Spinal cord (tissue), 10 donors: ENCODE results near the gene TRIO. TPM values are rescaled to one million over a fixed set of nuclear protein-coding genes. Genes with fewer than 3 reads are reported as not detected.

Source experiments
- DNase-seq, 6 donors: peaks; one replicate each; pipeline versions ENCODE4 v3.0.0 to v3.0.0-alpha.2; 2013 to 2015; ENCODE audit warnings: low spot score in 6 of 6, low read depth in 4 of 6
- H3K27ac ChIP-seq: one replicate; pipeline ENCODE4 v1.5.1; 2013; ENCODE audit warnings: low read depth, low read length, control low read depth
- H3K27me3 ChIP-seq: one replicate; pipeline ENCODE4 v1.6.1; 2013; ENCODE audit warnings: low read length; ENCODE audit not compliant: control insufficient read depth, insufficient read depth
- H3K36me3 ChIP-seq: one replicate; pipeline ENCODE4 v1.6.1; 2013; ENCODE audit warnings: low read length; ENCODE audit not compliant: control insufficient read depth, insufficient read depth
- H3K4me1 ChIP-seq: one replicate; pipeline ENCODE4 v1.6.1; 2013; ENCODE audit warnings: low read length; ENCODE audit not compliant: control insufficient read depth, insufficient read depth
- H3K4me3 ChIP-seq: one replicate; pipeline ENCODE4 v1.5.1; 2013; ENCODE audit warnings: low read depth, low read length, control low read depth
- H3K9me3 ChIP-seq: one replicate; pipeline ENCODE4 v1.6.1; 2013; ENCODE audit warnings: low read length; ENCODE audit not compliant: control insufficient read depth, insufficient read depth
- WGBS: methylation state at CpG from one replicate; pipeline ENCODE4 v1.1.5; 2013; ENCODE audit warnings: missing lambda C conversion rate; ENCODE audit not compliant: insufficient coverage; 5-methylcytosine and 5-hydroxymethylcytosine counted together
- polyA plus RNA-seq, 2 donors: library from polyadenylated mRNA; unstranded; fragments of 120-200 nt; gene quantifications; one replicate each; pipeline ENCODE4 v1.2.1, GENCODE V29; 2013; ENCODE audit not compliant: insufficient read length in 2 of 2
- total RNA-seq, 2 donors: library from RNA; depleted of rRNA in 1 of 2; stranded (reverse); fragments of 120-200 nt in 1 of 2; fragments of >200 nt in 1 of 2; gene quantifications; one replicate each; pipeline versions ENCODE4 v1.2.3 to v1.2.4, GENCODE V29; 2013 to 2014
- donor health status: healthy.

TRIO gene
- total and polyA plus RNA-seq, 4 donors = 175 to 253 (median 240) TPM

DNA sequence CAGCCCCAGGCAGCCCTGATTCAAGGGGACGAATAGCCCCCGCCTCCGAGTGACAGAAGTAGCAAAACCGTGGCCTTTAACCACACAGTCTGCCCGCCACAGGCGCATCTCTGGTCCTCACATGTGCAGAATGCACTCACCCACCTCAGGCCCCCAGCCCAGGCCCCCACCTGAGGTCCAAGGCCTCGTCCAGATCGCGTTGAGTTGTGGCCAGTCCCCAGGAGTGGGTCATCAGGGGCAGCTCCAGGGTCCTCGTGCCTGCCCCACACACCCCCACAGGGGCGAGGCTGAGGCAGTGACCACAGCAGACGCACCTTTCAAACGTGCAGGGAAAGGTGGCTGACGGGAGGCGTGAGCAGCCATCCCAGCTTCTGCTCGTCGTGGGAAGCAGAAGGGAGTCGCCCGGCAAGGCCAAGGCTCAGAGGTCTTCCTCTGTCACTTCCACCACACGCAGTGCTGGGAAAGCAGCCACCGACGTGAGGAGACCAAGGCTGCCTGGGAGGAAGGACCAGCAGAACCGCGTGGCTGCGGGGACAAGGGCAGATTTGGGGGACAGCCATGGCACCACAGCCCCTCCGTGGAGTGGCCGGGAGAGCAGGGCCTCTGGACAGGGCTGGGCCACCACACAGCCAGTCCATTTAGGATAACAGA, 360.7 kb downstream of the TRIO start:
- Histone ChIP-seq H3K4me1 (peaks cover 25% of the 10 kb centered on the region), H3K4me3 (no peak overlapping the region), H3K27ac (no peak overlapping the region), H3K36me3 (peaks cover 87% of the 10 kb centered on the region), H3K27me3 (no peaks in the 10 kb centered on the region), H3K9me3 (no peaks in the 10 kb centered on the region)
- WGBS = 92% methylated on average over 27 of the region's 27 CpGs
- no peak for DNase-seq

- Histone ChIP-seq H3K36me3 (peaks cover 83% of the 10 kb centered on the region), H3K27ac (no peak overlapping the region)
- WGBS = 91% methylated on average over 4 of the region's 8 CpGs
These were observed 361.2 kb downstream of the TRIO start for GRCh38 chr5:14504332-14504727.

DNA sequence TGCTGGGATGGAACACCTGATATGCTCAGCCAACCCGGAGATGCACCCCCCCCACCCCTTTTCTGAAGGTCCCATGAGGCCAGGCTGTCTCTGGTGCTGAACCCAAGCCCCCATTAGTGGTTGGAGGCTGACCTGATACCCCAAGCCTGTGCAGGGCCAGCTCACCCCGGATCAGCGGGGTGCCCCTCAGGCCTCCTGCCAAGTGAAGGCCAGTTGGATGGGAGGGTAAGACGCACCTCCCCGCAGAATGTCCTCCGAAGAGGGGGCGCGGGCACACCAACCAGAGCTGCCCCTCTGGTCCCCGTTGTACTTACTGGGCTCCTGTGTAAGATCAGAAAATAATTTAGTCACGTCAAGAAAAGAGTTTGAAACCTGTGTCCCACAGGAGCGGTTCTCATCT, 361.7 kb downstream of the TRIO start:
- H3K36me3 ChIP-seq = peaks cover 80% of the 10 kb centered on the region
- DNase-seq = no peak
- no peaks in the 10 kb centered on the region for H3K27me3 ChIP-seq
- H3K9me3 ChIP-seq = no peaks in the 10 kb centered on the region
- WGBS = 95% methylated on average over 9 of the region's 11 CpGs
- H3K27ac ChIP-seq = no peak overlapping the region
- peaks cover 21% of the 10 kb centered on the region for H3K4me1 ChIP-seq
- no peak overlapping the region for H3K4me3 ChIP-seq

More at GRCh38 chr5:14504332-14504727, 361.2 kb downstream of the TRIO start:
- H3K27me3 ChIP-seq = no peaks in the 10 kb centered on the region
- no peak for DNase-seq
- peaks cover 21% of the 10 kb centered on the region for H3K4me1 ChIP-seq
- no peak overlapping the region for H3K4me3 ChIP-seq
- H3K9me3 ChIP-seq = no peaks in the 10 kb centered on the region

GRCh38 chr5:14505310-14506139, 362.4 kb downstream of the TRIO start:
- H3K4me3 ChIP-seq = no peak overlapping the region
- H3K36me3 ChIP-seq = peaks cover 77% of the 10 kb centered on the region
- no peaks in the 10 kb centered on the region for H3K27me3 ChIP-seq
- H3K27ac ChIP-seq = no peak overlapping the region
- peaks cover 22% of the 10 kb centered on the region for H3K4me1 ChIP-seq
- no peaks in the 10 kb centered on the region for H3K9me3 ChIP-seq
- WGBS = 92% methylated on average over 15 of the region's 23 CpGs
- DNase-seq = no peak

DNA sequence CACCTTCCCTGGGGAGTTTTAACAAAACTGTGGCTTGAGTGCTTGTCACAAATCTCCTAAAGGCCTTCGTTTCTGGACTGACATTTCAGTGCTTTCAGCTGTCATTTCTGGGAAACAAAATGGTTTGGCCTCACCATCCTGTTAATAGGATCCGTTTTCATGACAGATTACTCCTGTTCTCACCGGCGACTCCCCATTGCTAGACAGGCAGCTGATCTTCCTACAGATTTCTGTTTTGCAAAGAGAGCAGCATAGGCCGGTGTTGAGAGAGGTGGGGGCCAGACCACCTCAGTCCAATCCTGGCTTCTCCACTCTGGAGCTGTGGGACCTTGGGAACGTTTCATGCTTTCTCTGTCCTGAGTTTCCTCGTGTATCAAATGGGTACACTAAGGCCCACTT, 363.0 kb downstream of the TRIO start:
- Histone ChIP-seq H3K9me3 (no peaks in the 10 kb centered on the region), H3K4me1 (peaks cover 22% of the 10 kb centered on the region), H3K36me3 (peaks cover 75% of the 10 kb centered on the region), H3K27ac (no peak overlapping the region), H3K4me3 (no peak overlapping the region), H3K27me3 (no peaks in the 10 kb centered on the region)
- 80% methylated on average over 5 of the region's 7 CpGs for WGBS
- DNase-seq = no peak

GRCh38 chr5:14506661-14507060, 363.5 kb downstream of the TRIO start:
- DNase-seq = no peak
- WGBS = 95% methylated on average over 16 of the region's 16 CpGs
- H3K27ac ChIP-seq = no peak overlapping the region

DNA sequence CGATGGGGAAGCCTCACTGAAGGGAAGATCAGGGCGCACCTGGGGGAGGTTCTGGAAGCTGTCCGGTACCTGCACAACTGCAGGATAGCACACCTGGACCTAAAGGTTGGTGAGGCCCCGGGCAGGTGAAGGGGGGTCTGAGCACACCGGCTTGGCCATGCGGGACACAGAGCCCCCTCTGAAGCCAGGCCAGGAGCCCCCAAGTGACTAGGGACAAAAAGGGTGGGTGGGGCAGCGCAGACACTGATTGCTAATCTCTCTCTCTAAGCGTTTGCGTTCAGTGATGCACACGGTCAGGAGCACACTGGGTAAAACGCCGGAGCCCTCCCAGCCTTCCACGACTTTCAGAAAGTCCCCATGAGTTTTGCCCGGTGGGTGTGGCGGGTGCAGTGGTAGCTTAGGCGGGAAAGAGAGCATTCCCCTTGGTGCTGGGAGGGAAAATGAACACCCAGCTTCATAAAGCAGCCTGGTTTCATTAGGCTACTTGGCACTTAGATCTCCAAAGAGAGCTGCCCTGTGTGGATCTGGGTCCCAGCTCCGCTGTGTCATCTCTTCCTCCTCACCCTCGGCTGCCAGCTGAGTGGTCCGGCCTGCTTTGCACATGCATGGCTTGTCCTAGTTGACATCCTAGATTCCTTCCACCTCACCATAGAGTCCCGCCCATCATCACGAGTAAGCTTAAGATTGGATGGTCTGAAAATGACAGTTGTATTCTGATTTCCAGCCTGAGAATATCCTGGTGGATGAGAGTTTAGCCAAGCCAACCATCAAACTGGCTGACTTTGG, 364.2 kb downstream of the TRIO start:
- Histone ChIP-seq H3K27ac (no peak overlapping the region), H3K36me3 (peaks cover 66% of the 10 kb centered on the region)
- no peak for DNase-seq

More at GRCh38 chr5:14506661-14507060, 363.5 kb downstream of the TRIO start:
- Histone ChIP-seq H3K4me1 (peaks cover 17% of the 10 kb centered on the region), H3K9me3 (no peaks in the 10 kb centered on the region), H3K4me3 (no peak overlapping the region), H3K36me3 (peaks cover 70% of the 10 kb centered on the region), H3K27me3 (no peaks in the 10 kb centered on the region)

DNA sequence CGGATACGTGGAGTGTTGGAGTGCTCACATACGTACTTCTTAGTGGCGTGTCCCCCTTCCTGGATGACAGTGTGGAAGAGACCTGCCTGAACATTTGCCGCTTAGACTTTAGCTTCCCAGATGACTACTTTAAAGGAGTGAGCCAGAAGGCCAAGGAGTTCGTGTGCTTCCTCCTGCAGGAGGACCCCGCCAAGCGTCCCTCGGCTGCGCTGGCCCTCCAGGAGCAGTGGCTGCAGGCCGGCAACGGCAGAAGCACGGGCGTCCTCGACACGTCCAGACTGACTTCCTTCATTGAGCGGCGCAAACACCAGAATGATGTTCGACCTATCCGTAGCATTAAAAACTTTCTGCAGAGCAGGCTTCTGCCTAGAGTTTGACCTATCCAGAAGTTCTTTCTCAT, 364.9 kb downstream of the TRIO start:
- DNase-seq = no peak
- Histone ChIP-seq H3K27ac (no peak overlapping the region), H3K27me3 (no peaks in the 10 kb centered on the region), H3K9me3 (no peaks in the 10 kb centered on the region), H3K36me3 (peaks cover 60% of the 10 kb centered on the region), H3K4me3 (no peak overlapping the region), H3K4me1 (peaks cover 5% of the 10 kb centered on the region)
- WGBS = 95% methylated on average over 20 of the region's 20 CpGs

More for the DNA sequence above, 364.2 kb downstream of the TRIO start:
- Histone ChIP-seq H3K4me3 (no peak overlapping the region), H3K27me3 (no peaks in the 10 kb centered on the region), H3K9me3 (no peaks in the 10 kb centered on the region), H3K4me1 (peaks cover 10% of the 10 kb centered on the region)
- 97% methylated on average over 9 of the region's 21 CpGs for WGBS

DNA sequence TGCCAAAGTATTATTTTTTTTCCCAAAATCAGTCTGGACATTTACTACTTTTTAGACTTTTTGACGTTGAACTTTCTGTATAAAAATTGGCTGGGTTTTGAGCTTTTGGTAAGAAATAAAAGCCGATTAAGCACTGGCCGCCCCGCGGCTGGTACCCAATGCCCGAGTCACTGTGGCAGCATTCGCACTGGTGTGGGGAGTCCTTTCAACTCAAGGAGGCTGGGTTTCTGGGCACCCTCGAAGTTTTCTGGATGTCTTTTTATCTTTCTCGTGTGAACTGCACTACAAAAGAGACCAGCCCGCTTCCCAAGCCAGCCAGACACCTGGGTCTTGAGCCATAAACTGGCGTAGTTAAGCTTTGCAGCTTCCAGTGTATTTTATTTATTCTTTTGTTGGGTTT, 366.4 kb downstream of the TRIO start:
- H3K4me1 ChIP-seq = peaks cover 4% of the 10 kb centered on the region
- peaks cover 45% of the 10 kb centered on the region for H3K36me3 ChIP-seq
- H3K27ac ChIP-seq = no peak overlapping the region
- DNase-seq = no peak
- H3K9me3 ChIP-seq = no peaks in the 10 kb centered on the region
- H3K4me3 ChIP-seq = no peak overlapping the region
- WGBS = 83% methylated on average over 7 of the region's 11 CpGs
- H3K27me3 ChIP-seq = no peaks in the 10 kb centered on the region
